Stimulated activated CD4-positive, alpha-beta T cell treated with anti-CD3 and anti-CD28 coated beads, Interleukin-12 subunit alpha, Interleukin-12 subunit beta, amount 100 ng/mL, for 4 hours (primary cell): ENCODE results near the gene SUPT3H.
"Not testable (repeated sequence)": the region's sequence is repeated elsewhere in the genome, so short reads cannot be mapped to it uniquely, and the experiment has no call there.

Experiments
- DNase-seq: peaks from one replicate; pipeline ENCODE4 v3.0.0-alpha.2; 2020

Gene SUPT3H

DNA sequence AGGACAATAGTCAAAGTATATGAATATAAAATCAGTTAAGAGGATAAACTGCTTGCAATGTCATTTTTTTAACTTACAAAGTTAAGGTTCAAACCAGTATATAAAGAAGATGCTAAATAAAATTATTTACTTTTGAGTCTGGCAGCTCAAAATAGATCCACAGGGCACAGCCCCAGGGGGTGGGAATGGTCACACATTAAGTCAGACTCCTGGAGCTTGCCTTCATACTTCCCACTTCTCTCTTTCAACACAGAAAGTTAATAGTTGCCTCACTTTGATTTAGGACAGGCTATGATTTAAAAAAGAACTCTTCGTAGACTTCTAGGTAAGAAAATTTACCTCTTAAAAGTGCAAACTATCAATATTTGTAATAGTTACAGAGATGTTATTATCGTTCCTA lies 207.9 kb downstream of the SUPT3H start:
- no peak for DNase-seq

DNA sequence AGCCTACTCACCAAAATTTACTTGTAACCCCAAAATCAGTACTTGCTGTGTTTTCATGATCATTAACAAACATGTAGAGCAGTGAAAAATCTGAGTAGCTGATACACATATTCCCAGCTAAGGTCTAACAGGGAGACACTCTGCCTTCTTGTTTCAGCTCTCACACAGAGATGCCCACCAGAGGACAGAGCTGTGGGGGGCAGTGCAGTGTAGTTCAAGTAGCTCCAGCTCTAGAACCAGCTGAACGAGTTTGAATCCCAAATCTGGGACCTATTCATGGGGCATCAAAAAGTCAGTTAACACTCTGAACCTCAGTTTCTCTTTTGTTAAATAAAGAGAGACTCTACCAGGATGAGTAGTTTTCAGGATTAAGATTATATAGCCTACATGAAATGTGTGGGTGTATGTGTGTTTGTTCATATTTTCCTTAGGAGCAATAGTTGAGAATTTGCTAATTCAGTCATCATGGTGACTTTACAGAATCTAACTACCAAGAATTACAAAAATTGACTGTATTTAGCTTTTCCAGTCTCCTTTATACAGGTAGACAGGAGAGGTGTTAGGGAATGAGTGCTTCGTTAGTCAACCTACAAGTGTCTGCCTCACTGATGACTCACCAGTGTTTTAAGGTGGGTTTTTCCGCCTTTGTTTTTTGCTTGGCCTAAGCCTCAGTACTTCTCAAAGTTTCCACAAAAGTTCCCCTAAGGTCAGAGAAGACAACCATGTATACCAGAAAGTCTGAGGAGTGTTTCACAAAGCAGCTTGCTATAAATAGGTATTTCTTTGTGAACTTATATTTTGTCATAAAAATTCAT lies 213.6 kb downstream of the SUPT3H start:
- DNase-seq = no peak

DNA sequence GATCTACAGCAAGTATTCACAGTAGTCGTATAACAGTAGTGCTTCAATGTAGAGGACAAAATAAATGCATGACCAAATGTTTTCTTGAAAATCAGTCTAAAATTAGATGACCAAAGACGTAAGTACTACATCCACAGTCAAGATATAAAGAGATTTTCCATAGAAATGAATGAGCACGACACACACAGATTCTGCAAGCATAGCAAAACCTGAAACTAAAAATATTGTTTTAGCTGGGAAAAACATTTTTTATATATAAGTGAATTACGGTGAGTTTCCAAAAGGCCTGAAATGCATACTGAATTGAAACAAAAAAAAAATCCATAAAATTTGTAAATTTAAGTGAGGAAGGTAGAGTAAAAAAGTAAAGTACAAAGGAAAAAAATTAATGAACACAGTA lies 217.4 kb downstream of the SUPT3H start:
- DNase-seq = no peak

DNA sequence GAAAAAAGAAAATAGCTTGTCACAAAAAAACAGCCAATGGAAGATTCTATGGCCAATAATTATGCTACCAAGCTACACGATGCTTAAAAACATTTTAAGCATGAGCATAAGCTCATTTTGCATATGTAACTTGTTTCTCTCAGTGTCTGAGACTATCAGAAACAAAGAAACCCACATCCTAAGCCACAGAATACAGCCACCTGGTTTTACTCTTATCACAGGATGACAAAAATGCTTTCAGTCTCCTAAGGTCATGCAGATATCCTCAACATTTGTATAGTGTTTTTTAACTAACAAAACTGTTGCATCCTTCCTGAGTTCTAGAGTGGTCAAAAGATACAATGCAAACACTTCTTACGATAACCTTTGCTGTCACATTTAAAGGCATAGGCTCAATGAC lies 221.7 kb downstream of the SUPT3H start:
- no peak for DNase-seq

DNA sequence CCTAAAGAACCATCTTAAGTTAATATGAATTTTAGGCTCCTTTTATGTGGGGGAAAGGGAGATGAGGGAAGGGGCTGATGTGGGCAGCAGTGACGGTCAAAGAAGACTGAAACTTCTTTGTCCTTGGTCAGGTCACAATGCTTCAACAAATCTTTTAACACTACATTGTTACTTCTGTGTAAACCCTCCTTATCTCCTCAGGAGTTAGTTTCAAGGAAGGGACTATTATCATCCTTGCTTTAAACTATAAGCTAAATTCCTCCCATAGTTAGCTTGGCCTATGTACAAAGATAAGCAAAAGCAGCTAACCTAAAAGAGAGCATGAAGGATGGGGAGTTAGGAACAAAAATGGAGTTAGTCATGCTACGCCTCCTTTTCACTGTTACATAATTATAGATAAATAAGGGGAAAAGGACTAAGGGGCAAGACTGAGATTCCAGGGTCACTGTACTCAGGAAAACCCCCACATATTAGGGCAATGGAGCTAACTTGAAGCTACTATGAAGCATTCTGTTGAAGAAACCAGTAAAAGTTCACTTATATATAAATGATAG lies 222.3 kb downstream of the SUPT3H start:
- no peak for DNase-seq

DNA sequence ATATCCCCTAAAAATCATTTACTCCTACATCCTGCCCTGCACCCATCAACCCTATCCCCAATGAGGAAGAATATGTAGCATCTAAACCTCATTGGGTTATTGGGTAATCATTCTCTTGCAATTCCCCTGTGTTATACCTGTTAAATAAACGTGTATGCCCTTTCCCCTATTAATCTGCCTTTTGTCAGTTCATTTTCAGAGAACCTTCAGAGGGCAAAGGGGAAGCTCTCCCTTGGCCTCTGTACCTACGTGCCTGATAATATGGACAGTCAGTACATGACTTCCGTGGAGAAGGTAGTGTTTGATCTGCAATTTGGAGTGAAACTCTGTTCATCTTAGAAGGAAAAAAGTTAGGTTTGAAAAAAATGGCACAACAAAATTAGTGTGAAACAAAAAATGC lies 223.1 kb downstream of the SUPT3H start:
- DNase-seq = no peak

DNA sequence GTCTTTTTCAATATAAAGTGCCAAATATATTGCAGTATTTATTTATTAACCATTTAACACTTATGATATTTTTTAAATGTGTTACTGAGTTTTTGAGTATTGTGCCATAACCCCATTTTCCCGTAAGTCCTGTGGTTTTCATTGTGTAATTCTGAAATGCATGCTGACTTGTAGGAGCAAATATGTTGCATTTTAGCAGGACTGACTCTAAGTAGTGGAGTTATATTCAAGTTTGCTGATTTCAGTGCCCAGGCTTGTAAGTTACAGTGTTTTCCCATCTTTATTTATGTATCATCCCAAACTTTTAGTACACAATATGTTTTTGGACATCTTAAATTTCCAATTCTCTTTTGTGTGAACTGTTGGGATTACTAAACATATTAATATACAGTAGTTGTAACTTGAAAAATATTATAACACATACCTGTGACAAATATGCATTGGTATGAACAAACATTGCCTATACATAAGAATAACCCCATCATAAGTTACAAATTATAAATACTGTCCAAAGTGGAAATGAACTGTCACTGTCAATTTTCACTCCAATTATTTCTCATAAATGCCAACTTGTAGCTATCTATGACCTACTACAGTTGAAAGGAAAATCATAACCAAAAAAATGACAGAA lies 228.9 kb downstream of the SUPT3H start:
- no peak for DNase-seq

DNA sequence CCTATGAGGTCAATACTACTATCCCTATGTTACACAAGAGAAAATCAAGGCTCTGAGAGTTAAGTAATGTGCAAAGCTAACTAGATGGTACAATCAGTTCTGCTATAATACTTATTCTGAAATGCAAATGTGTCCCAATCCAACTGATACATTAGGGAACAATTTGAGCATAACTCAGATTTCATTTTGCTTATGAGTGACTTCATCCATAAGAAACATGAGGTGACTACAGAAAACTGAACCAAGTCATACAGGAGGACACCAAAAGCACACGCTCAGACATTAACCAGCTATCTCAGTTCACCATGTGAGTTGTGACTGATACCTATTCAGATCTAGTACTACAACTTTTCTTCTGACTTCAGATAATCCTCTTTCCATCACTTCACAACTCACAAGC lies 229.5 kb downstream of the SUPT3H start:
- DNase-seq = no peak

DNA sequence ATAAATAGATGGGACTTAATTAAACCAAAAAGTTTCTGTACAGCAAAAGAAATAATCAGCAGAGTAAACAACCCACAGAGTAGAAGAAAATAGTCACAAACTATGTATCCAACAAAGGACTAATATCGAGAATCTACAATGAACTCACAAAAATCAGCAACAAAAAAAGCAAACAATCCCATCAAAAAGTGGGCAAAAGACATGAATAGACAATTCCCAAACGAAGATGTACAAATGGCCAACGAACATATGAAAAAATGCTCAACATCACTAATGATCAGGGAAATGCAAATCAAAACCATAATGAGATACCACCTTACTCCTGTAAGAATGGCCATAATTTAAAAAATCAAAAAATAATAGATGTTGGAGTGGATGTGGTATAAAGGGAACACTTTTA lies 232.1 kb downstream of the SUPT3H start:
- DNase-seq = not testable (repeated sequence)

DNA sequence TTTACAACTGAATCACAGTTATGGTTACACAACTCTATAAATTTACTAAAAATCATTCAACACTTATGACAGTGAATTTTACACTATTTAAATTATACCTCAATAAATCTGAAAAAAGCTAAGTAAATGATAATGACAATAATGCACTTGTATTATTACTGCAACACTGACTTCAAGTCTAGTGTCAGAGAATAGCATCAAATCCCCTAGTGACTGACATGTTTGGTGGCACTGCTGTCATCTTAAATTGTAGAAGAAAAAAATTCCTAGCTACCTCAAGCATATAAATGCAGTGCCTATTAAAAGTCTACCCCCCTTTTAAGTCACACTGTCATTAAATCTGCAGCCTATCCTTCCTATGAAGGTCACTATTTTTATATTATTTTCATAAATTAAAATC lies 239.0 kb downstream of the SUPT3H start:
- DNase-seq = no peak

DNA sequence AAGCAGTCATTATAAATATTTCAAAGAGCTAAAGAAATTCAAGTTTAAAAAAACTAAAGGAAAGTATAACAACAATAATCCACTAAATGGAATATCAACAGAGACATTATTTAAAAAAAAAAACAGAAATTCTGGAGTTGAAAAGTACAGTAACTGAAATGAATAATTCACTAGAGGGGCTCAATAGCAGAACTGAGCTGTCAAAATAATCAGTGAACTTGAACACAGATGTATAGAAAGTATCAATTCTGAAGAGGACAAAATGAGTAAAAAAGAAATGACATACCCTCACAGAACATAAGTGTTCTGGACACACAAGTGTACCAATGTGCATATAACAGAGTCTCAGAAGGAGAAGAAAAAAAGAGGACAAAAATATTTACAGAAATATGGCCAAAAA lies 241.2 kb downstream of the SUPT3H start:
- DNase-seq = no peak

DNA sequence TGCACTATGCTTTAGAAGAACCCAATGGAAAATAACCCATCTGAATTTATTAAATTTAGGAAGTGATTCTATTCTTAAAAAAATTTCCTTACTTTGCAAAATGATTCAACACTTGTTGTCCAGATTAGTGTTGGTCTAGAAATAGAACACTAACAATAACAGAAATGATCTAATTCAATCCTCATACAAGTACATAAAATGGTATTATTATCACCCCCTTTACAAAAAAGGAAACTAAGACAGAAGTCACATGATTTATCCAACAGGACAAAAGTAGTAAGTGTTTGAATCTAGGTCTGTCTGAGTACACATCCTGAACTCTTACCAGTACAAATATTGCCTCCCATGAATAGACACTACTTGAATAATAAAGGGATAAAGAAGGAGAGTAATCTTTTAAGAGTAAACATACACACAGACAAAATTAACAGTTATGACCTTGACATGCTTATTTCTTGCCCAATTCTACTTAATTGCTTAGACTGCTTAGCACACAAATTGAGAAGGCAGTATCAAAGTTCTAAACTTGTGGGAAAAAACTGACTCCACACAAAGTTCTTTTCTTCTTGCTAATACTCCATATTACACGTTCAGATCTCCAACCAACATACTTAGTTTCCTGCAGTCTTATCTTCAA lies 245.0 kb downstream of the SUPT3H start:
- no peak for DNase-seq

DNA sequence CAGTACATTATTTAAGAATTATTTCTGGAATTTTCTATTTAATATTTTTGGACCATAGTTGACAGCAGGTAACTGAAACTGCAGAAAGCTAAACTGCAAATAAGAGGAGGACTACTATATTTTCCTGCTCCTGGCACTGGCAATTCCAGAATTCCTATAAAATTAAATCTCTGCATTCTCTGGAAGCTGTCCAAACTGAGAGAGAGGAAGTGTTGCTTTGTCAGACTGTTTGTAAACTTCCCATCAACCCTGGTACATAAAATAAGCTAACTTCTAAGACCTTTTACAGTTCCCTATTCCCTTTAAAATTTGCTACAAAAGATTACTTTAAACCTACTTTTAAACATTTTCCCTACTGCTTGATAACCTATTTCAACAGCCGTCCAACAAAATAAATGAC lies 245.7 kb downstream of the SUPT3H start:
- DNase-seq = no peak

DNA sequence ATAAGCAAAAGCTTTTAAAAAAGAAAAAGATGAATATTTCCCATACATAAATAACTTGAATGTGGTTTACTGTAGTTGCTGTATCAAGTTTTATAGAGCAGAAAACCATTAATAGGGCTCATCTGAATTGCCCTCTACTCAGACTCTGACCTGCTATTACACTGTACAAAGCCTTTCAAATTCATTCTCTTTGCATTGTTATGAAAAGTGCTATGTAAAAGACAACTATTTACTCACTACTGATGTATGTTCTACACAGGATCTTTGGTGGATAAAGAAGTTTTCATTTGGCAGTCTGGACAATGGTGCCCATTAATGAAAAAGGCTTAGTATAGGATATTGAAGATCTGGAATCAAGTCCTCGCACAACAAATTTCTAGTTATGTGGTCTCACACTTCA lies 248.7 kb downstream of the SUPT3H start:
- DNase-seq = no peak

DNA sequence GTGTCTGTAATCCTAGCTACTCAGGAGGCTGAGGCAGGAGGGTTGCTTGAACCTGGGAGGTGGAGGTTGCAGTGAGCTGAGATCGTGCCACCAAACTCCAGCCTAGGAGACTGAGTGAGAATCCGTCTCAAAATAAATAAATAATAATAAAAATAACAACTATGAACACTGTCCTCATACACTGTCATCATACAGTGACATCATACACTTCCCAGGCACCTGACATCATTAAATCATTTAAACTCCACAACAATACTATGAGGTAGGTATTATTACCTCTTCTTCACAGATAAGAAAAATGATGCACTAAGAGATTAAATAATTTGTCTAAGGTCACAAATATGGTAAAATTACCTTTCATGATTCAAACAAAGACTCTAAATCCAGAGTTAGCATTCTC lies 250.5 kb downstream of the SUPT3H start:
- no peak for DNase-seq

DNA sequence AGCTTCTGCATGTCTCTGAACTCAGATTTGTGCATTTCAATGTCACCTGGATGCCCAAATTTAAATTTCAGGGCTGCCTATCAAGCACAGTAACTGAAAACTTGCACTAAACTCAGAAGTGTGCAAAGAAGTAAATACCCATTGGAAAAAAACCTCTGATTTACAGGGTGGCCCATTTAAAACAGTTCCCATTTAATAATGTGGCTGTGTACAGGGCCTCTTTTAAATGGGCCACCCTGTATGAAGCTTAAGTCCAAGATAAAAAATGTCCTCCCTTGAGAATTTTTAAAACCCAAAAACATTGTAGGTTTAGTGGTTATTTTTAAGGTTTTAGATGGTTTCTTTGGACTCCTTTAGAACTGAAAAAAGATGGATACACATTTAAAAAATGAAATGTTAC lies 251.7 kb downstream of the SUPT3H start:
- DNase-seq = no peak

DNA sequence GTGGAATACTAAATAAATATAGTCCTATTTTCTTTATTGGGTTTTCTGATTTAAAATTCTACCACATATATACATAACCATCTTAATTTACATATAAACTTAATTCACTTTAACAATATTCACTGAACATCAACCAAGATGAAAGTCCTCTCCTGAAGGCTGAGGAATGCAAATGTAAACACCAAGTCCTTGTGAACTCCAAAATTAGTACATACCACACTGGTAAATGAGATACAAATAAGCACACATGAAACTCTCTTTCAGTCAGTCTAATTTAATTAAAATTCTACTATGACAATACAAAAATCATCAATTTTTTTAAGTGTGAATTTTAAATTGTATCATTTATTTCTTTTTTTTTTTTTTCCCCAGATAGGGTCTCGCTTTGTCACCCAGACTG lies 254.7 kb downstream of the SUPT3H start:
- DNase-seq = no peak

DNA sequence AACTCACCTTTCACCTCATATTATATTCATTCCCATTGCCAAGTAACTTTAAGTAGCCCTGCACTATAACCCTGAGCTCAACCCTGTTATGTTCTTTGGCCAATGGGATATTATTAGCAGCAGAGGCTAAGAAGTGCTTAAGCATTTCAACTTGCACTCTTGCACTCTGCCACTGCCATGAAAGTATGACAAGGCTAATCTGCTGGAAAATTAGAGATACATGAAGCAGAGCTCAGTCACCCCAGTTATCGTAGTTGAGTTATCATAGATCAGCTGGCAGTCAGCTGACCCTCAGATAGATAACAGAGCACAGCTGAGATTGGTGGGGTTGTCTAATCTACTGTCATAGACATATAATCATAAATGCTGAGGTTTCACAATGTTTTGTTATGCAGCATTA lies 259.0 kb downstream of the SUPT3H start:
- no peak for DNase-seq

DNA sequence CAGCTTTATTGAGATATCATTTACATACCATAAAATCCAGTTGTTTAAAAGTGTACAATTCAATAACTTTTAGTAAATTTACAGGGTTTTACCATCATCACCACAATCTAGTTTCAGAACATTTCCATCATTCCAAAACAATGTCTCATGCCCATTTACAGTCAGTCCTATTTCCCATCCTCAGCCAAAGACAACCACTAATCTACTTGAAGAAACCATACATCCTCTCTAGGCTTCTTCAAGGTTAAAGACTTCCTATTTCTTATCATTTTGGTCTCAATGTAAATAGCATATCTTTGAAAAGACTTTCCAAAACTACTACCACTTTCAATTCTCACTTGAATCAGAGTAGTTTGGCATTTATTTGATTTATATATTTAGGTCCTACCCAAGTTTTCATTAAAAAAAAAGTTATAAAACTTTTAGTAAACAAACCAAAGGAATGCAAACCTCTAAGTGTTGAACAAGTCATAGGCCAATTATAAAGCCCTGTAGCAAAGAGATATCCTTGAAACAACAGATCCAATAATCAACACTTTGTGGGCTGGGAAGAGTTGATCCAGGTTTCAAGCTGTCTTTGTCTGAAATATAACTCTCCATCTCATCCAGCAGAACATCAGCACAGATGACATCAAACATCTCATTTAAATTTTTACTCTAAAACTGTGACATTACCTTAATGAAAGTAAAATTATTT lies 260.9 kb downstream of the SUPT3H start:
- DNase-seq = no peak

DNA sequence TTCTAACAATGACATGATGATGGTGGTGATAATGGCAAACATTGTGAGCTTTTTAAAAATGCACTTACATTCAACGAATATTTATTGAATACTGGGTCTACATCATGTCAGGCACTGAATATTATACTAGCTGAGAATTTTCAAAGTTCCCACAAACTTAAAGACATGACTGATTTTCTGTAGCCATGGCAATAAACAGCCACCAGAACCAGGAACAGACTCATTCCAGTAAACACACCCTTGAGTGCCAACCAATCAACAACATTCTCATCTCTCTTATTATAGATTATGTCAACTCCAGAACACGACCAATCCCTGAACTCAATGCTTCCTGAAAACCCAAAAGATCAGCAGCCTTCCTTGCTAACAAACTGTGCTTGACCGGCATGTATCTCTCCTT lies 262.0 kb downstream of the SUPT3H start:
- no peak for DNase-seq

DNA sequence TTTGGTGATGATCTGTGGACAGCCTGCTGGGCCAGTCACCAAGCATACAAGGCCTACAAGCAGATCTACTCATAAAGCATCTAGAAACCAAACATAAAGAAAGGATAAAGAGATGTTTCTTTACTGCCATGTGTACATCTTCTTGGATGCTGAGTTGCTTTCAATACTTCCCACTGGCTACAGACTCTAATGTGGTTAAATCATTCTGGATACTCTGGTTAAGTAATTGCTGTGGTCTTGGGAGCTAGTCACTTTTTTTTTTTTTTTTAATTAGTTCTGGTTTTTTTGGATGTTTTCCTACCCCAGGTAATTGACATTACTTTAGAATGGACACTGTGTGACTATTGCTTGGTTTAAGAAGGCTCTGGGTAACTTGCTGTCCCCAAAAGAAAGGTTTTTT lies 265.0 kb downstream of the SUPT3H start:
- no peak for DNase-seq

DNA sequence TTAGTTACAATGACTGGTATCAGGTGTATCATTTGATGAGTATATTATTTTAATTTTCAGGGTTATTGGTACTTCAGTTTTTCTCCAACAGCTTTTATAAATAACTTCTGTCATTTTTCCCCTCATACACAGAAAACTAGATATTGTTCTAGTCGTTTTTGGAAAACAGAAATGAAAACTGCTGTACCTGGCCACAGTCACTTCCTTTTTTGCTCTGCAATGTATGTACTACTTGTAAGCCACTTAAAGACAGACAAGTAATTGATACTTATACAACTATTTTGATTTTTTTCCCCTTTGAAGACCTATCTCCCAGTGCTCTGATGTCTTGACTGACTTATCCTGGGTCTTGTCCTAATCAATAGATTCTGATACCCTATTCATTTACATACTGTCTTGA lies 268.2 kb downstream of the SUPT3H start:
- no peak for DNase-seq

DNA sequence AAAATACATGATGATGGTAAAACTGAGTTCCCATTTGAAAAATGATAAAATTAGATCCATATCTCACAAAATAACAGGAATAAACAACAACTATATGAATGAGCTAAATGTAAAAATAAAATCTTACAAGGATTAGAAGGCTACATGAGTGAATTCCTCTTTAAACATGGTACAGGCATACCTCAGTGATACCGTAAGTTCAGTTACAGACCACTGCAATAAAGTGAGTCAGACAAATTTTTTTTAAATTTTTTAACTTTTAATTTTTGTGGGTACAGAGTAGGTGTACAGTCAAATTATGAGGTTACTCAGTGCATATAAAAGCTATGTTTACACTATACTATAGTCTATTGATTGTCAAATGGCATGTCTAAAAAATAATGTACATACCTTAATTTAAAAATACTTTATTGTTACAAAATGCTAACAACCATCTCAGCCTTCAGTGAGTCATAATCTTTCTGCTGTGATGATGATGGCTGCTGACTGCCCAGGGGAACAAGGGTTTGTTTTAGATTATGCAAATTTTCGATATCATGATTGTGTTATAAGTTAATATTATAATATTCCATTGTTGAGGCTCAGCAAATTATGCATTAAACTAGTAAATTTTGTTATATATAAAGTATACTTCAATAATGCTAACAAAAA lies 272.4 kb downstream of the SUPT3H start:
- no peak for DNase-seq
